Liver (tissue), 9 donors: ENCODE results near the gene ATP6V1A. TPM values are rescaled to one million over a fixed set of nuclear protein-coding genes. Genes with fewer than 3 reads are reported as not detected.

Experiments
- DNase-seq: peaks from one replicate; pipeline ENCODE4 v3.0.0-alpha.2; 2017; ENCODE audit warnings: low spot score
- H3K27ac ChIP-seq, 2 donors: one replicate each; pipeline ENCODE4 v1.7.0; 2013; ENCODE audit warnings: inconsistent platforms in 2 of 2, low read length in 2 of 2, control low read depth in 1 of 2, low read depth in 1 of 2, mild to moderate bottlenecking in 1 of 2
- H3K27me3 ChIP-seq, 4 donors: one replicate each; pipeline versions ENCODE4 v1.6.1 to v1.7.0; 2013; ENCODE audit warnings: low read length in 3 of 4, inconsistent platforms in 1 of 4, mild to moderate bottlenecking in 1 of 4, moderate library complexity in 1 of 4; ENCODE audit not compliant: control insufficient read depth in 4 of 4, insufficient read depth in 4 of 4
- H3K36me3 ChIP-seq, 4 donors: one replicate each; pipeline versions ENCODE4 v1.6.1 to v1.7.0; 2013; ENCODE audit warnings: low read length in 3 of 4, mild to moderate bottlenecking in 3 of 4, low read depth in 1 of 4, moderate library complexity in 1 of 4; ENCODE audit not compliant: control insufficient read depth in 4 of 4, insufficient read depth in 3 of 4
- H3K4me1 ChIP-seq, 4 donors: one replicate each; pipeline versions ENCODE4 v1.6.1 to v1.7.0; 2013; ENCODE audit warnings: low read length in 3 of 4, mild to moderate bottlenecking in 3 of 4, moderate library complexity in 1 of 4; ENCODE audit not compliant: control insufficient read depth in 4 of 4, insufficient read depth in 4 of 4
- H3K4me3 ChIP-seq, 3 donors: one replicate each; pipeline versions ENCODE4 v1.6.1 to v1.7.0; 2013; ENCODE audit warnings: low read length in 3 of 3, control low read depth in 1 of 3, low read depth in 1 of 3, mild to moderate bottlenecking in 1 of 3
- H3K9ac ChIP-seq, 2 donors: one replicate each; pipeline ENCODE4 v1.7.0; 2013; ENCODE audit warnings: low read length in 2 of 2, mild to moderate bottlenecking in 2 of 2, moderate library complexity in 2 of 2, control low read depth in 1 of 2, low read depth in 1 of 2
- H3K9me3 ChIP-seq, 4 donors: one replicate each; pipeline versions ENCODE4 v1.6.1 to v1.7.0; 2013; ENCODE audit warnings: low read length in 3 of 4; ENCODE audit not compliant: control insufficient read depth in 4 of 4
- EGR1 ChIP-seq, 2 donors: IDR thresholded peaks; 2 replicates each; pipeline ENCODE4 v1.6.1; 2016 to 2018; ENCODE audit warnings: antibody characterized with exemption in 2 of 2, low read depth in 2 of 2
- FOXA1 ChIP-seq: IDR thresholded peaks from 2 replicates; pipeline ENCODE4 v1.6.1; 2016; ENCODE audit warnings: antibody characterized with exemption
- FOXA2 ChIP-seq: IDR thresholded peaks from 2 replicates; pipeline ENCODE4 v1.6.1; 2016; ENCODE audit warnings: antibody characterized with exemption
- GABPA ChIP-seq, 2 donors: IDR thresholded peaks in 1 of 2; conservative IDR thresholded peaks in 1 of 2; 2 replicates each; pipeline ENCODE4 v1.6.1; 2016; ENCODE audit warnings: antibody characterized with exemption in 2 of 2, mild to moderate bottlenecking in 1 of 2, moderate library complexity in 1 of 2
- HNF4A ChIP-seq, 2 donors: conservative IDR thresholded peaks; 2 replicates each; pipeline ENCODE4 v1.6.1; 2016; ENCODE audit warnings: antibody characterized with exemption in 2 of 2, mild to moderate bottlenecking in 2 of 2
- HNF4G ChIP-seq: IDR thresholded peaks from 2 replicates; pipeline ENCODE4 v1.6.1; 2016; ENCODE audit warnings: antibody characterized with exemption
- JUND ChIP-seq, 2 donors: IDR thresholded peaks; 2 replicates each; pipeline ENCODE4 v1.6.1; 2016; ENCODE audit warnings: antibody characterized with exemption in 2 of 2
- NR2F2 ChIP-seq: IDR thresholded peaks from 2 replicates; pipeline ENCODE4 v1.6.1; 2016; ENCODE audit warnings: antibody characterized with exemption
- RAD21 ChIP-seq, 2 donors: IDR thresholded peaks; 2 replicates each; pipeline ENCODE4 v1.6.1; 2016; ENCODE audit warnings: antibody characterized with exemption in 2 of 2, mild to moderate bottlenecking in 2 of 2
- RXRA ChIP-seq, 2 donors: IDR thresholded peaks; 2 replicates each; pipeline ENCODE4 v1.6.1; 2017 to 2018; ENCODE audit warnings: antibody characterized with exemption in 2 of 2, mild to moderate bottlenecking in 1 of 2
- SP1 ChIP-seq: IDR thresholded peaks from 2 replicates; pipeline ENCODE4 v1.6.1; 2018; ENCODE audit warnings: antibody characterized with exemption, mild to moderate bottlenecking
- TAF1 ChIP-seq: conservative IDR thresholded peaks from 2 replicates; pipeline ENCODE4 v1.6.1; 2016; ENCODE audit warnings: antibody characterized with exemption, mild to moderate bottlenecking
- YY1 ChIP-seq: IDR thresholded peaks from 2 replicates; pipeline ENCODE4 v1.6.1; 2016; ENCODE audit warnings: antibody characterized with exemption, mild to moderate bottlenecking
- WGBS: extraction: QIAGEN DNeasy Blood & Tissue Kit; methylation state at CpG from one replicate; pipeline ENCODE4 v1.1.7; 2013; 5-methylcytosine and 5-hydroxymethylcytosine counted together
- polyA plus RNA-seq, 2 donors: library from polyadenylated mRNA; stranded (reverse) in 1 of 2; unstranded in 1 of 2; fragments of 200-250 nt in 1 of 2; fragments of >200 nt in 1 of 2; fragmentation: Nextera tagmentation in 1 of 2; extraction: Ambion mirVana in 1 of 2; gene quantifications; one replicate each; pipeline versions ENCODE4 v1.2.1 to v1.2.3, GENCODE V29; 2013 to 2015
- total RNA-seq, 2 donors: library from RNA; depleted of rRNA; stranded (reverse); fragments of >200 nt; gene quantifications; one replicate each; pipeline ENCODE4 v1.2.3, GENCODE V29; 2014
- TF ChIP-seq, protein P1 (sequence below): fragments of 150-350 bp; IDR thresholded peaks from 2 replicates; pipeline ENCODE4 v1.5.1; 2017; ENCODE audit warnings: improper control_type of control experiment, low read depth, low read length; ENCODE audit not compliant: missing input control
- TF ChIP-seq, protein P2 (sequence below): IDR thresholded peaks from 2 replicates; pipeline ENCODE4 v1.6.1; 2016; ENCODE audit warnings: antibody characterized with exemption
- TF ChIP-seq, protein P3 (sequence below): IDR thresholded peaks from 2 replicates; pipeline ENCODE4 v1.6.1; 2016; ENCODE audit warnings: antibody characterized with exemption, mild to moderate bottlenecking
- TF ChIP-seq, protein P4 (sequence below): IDR thresholded peaks from 2 replicates; pipeline ENCODE4 v1.6.1; 2016; ENCODE audit warnings: antibody characterized with exemption
- TF ChIP-seq, protein P5 (sequence below): IDR thresholded peaks from 2 replicates; pipeline ENCODE4 v1.6.1; 2016; ENCODE audit warnings: antibody characterized with exemption
- donor health status: healthy.
- donor health status: healthy.
- donor health status: healthy.
- donor health status: healthy.
- donor health status: healthy.

The ATP6V1A gene
- total and polyA plus RNA-seq, 4 donors, result 15.2 to 53.2 (median 42.7) TPM

DNA sequence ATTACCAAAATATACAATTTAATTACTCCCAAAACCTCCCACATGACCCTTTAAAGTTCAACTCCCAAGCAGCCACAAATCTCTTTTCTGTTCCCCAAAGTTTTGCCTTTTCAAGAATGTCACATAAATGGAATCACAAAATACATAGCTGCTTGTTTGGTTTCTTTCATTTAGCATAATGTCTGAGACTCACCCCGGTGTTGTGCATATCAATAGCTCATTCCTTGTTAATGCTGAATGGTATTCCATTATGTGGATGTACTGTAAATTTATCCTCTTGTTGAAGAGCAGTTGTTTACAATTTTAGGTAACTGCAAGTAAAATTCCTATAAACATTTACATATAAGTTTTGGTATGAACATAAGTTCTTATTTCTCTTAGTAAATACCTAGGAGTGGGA is 16.3 kb upstream of the ATP6V1A start:
- Histone ChIP-seq H3K27ac (no peak overlapping the region), H3K27me3 (no peaks in the 10 kb centered on the region), H3K4me3 (no peak overlapping the region), H3K9ac (no peak overlapping the region), H3K4me1 (peaks cover 0 to 6% (median 3%) of the 10 kb centered on the region in 4 donors), H3K36me3 (no peaks in the 10 kb centered on the region), H3K9me3 (no peaks in the 10 kb centered on the region)
- 94% methylated on average over 1 of the region's 1 CpG for WGBS
- DNase-seq, result no peak
- TF ChIP-seq EGR1 (IDR thresholded peaks at IDR 0.05; ENCODE audit: low read depth in 2 of 2), result no peak
- TF ChIP-seq HNF4A (conservative IDR thresholded peaks at IDR 0.05), result no peak
- TF ChIP-seq, protein P1, sequence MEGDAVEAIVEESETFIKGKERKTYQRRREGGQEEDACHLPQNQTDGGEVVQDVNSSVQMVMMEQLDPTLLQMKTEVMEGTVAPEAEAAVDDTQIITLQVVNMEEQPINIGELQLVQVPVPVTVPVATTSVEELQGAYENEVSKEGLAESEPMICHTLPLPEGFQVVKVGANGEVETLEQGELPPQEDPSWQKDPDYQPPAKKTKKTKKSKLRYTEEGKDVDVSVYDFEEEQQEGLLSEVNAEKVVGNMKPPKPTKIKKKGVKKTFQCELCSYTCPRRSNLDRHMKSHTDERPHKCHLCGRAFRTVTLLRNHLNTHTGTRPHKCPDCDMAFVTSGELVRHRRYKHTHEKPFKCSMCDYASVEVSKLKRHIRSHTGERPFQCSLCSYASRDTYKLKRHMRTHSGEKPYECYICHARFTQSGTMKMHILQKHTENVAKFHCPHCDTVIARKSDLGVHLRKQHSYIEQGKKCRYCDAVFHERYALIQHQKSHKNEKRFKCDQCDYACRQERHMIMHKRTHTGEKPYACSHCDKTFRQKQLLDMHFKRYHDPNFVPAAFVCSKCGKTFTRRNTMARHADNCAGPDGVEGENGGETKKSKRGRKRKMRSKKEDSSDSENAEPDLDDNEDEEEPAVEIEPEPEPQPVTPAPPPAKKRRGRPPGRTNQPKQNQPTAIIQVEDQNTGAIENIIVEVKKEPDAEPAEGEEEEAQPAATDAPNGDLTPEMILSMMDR, result no peak
- no peak for TF ChIP-seq RXRA (IDR thresholded peaks at IDR 0.05)
- no peak for TF ChIP-seq GABPA (IDR thresholded peaks at IDR 0.05 in 1 of 2, conservative IDR thresholded peaks at IDR 0.05 in 1 of 2)
- no peak for TF ChIP-seq RAD21 (IDR thresholded peaks at IDR 0.05)
- no peak for TF ChIP-seq SP1
- TF ChIP-seq FOXA1, result no peak
- TF ChIP-seq NR2F2, result no peak
- no peak for TF ChIP-seq YY1
- TF ChIP-seq, protein P2, sequence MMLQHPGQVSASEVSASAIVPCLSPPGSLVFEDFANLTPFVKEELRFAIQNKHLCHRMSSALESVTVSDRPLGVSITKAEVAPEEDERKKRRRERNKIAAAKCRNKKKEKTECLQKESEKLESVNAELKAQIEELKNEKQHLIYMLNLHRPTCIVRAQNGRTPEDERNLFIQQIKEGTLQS, result no peak
- no peak for TF ChIP-seq HNF4G
- TF ChIP-seq, protein P3, sequence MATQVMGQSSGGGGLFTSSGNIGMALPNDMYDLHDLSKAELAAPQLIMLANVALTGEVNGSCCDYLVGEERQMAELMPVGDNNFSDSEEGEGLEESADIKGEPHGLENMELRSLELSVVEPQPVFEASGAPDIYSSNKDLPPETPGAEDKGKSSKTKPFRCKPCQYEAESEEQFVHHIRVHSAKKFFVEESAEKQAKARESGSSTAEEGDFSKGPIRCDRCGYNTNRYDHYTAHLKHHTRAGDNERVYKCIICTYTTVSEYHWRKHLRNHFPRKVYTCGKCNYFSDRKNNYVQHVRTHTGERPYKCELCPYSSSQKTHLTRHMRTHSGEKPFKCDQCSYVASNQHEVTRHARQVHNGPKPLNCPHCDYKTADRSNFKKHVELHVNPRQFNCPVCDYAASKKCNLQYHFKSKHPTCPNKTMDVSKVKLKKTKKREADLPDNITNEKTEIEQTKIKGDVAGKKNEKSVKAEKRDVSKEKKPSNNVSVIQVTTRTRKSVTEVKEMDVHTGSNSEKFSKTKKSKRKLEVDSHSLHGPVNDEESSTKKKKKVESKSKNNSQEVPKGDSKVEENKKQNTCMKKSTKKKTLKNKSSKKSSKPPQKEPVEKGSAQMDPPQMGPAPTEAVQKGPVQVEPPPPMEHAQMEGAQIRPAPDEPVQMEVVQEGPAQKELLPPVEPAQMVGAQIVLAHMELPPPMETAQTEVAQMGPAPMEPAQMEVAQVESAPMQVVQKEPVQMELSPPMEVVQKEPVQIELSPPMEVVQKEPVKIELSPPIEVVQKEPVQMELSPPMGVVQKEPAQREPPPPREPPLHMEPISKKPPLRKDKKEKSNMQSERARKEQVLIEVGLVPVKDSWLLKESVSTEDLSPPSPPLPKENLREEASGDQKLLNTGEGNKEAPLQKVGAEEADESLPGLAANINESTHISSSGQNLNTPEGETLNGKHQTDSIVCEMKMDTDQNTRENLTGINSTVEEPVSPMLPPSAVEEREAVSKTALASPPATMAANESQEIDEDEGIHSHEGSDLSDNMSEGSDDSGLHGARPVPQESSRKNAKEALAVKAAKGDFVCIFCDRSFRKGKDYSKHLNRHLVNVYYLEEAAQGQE, result no peak
- TF ChIP-seq, protein P4, sequence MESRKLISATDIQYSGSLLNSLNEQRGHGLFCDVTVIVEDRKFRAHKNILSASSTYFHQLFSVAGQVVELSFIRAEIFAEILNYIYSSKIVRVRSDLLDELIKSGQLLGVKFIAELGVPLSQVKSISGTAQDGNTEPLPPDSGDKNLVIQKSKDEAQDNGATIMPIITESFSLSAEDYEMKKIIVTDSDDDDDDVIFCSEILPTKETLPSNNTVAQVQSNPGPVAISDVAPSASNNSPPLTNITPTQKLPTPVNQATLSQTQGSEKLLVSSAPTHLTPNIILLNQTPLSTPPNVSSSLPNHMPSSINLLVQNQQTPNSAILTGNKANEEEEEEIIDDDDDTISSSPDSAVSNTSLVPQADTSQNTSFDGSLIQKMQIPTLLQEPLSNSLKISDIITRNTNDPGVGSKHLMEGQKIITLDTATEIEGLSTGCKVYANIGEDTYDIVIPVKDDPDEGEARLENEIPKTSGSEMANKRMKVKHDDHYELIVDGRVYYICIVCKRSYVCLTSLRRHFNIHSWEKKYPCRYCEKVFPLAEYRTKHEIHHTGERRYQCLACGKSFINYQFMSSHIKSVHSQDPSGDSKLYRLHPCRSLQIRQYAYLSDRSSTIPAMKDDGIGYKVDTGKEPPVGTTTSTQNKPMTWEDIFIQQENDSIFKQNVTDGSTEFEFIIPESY, result no peak
- TF ChIP-seq JUND (IDR thresholded peaks at IDR 0.05), result no peak
- no peak for TF ChIP-seq FOXA2
- no peak for TF ChIP-seq TAF1
- TF ChIP-seq, protein P5, sequence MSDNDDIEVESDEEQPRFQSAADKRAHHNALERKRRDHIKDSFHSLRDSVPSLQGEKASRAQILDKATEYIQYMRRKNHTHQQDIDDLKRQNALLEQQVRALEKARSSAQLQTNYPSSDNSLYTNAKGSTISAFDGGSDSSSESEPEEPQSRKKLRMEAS, result no peak
